DMS53 treated with DMSO at 0.1 percent for 48 hours (cell line): ENCODE data around the gene PEMT.

Experiments used
- DNase-seq: peaks from one replicate; lab custom pipeline; 2025; ENCODE audit not compliant: unreplicated experiment; lab: John Stamatoyannopoulos, UW

Gene PEMT

DNA sequence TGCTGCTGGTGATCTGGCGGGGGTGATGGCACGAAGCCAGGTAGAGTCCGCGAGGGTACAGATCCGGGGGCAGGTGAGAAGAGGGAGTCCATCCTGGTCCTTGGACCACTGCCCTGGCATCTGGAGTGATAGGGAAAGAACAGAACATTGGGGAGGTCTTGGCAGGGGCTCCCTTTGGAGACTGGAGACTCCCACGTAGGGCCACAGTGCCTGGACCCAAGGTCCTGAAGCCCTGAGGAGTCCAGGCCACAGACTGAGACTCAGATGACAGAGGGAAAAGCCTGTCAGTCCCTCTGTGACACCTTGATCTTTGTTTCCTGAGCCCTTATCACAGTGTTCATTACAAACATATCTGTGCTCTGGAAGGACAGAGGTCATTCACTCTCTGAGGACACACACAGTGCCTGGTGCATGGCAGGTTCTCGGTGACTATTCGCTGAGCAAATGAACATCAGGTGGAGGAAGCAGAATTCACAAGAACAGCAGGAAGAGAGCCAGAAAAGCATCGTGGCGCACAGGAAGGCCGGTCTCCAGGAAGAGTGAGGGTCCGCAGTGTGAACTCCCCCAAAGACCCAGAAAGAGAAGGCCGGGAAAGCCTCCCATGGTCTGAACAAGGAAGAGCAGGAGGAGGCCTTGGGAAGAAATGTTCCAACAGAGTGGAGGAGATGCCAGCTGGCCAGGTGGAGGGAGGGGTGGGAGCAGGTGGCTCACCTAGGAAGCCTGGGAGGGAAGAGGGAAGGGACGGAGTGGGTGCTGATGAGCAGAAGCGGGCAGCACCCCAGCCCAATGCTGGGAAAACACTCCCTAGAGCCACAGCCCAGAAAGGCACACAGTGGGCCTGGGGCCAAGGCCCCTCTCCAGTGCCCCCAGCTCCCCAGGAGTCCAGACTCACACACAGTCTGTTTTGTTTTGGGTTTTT lies 20.5 kb downstream of the PEMT start:
- no peak for DNase-seq

DNA sequence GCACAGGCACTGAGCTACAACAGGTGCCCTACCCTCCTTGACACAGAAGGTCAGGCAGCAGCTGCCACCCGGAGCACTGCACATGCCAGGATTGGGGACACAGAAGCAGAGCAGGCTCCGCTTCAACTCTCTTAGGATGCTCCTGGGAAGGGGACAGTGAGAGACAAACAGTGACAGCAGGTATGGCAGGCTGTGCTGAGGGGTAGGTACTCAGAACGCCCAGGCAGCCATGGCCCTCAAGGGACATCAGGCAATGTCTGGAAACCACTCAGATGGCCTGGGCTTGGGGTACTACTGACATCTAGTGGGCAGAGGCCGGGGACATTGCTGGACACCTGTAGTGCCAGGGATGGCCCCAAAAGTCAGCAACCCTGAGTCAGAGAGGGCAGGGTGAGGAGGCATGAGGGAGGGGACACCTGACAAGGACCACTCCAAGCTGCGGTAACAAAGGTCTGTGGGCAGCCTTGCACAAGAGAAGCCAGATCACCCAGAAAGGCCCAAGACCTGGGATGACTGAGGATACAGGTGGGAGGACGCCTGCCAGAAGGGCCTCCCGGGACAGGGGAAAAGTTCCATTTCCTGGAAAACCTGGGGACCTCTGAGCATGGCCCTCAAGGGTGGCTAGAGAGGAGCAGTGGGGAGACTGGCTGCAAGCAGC lies 21.2 kb downstream of the PEMT start:
- DNase-seq = peak; percentile 23

- no peak for DNase-seq
Measured at GRCh38 chr17:17569691-17570090, 21.8 kb downstream of the PEMT start.

- peak; percentile 45 for DNase-seq
Measured at GRCh38 chr17:17568772-17569195, 22.7 kb downstream of the PEMT start.

- no peak for DNase-seq
Measured at GRCh38 chr17:17567631-17568030, 23.9 kb downstream of the PEMT start.

DNA sequence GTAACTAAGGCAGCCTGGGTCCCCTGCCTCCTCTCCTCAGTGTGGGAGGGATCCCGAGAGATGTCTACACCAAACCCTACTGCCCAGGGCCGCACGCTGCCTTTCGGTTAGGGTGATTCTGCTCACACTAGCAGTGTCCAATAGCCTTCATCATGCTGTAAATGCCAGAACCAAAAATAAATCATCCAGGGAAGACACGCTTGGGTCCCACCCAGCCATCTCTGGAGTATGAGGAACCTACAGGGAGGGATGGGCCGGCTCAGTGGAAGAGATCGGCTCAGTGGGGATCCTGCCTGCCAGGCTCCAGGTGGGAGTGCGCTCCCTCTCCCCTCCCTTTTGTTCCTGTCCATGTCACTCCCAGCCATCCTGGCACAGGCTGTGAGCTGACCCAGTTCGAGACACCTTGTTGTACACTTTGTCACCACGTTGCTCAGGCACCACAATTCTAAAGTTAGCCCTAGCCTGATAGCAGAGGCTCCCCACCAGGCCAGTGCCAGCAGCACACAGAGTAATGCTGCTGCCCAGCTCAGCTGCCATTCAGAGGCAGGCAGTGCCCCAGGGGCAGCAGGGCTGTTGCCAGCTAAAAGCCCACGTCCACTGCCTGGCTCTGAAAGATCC lies 24.5 kb downstream of the PEMT start:
- no peak for DNase-seq

DNA sequence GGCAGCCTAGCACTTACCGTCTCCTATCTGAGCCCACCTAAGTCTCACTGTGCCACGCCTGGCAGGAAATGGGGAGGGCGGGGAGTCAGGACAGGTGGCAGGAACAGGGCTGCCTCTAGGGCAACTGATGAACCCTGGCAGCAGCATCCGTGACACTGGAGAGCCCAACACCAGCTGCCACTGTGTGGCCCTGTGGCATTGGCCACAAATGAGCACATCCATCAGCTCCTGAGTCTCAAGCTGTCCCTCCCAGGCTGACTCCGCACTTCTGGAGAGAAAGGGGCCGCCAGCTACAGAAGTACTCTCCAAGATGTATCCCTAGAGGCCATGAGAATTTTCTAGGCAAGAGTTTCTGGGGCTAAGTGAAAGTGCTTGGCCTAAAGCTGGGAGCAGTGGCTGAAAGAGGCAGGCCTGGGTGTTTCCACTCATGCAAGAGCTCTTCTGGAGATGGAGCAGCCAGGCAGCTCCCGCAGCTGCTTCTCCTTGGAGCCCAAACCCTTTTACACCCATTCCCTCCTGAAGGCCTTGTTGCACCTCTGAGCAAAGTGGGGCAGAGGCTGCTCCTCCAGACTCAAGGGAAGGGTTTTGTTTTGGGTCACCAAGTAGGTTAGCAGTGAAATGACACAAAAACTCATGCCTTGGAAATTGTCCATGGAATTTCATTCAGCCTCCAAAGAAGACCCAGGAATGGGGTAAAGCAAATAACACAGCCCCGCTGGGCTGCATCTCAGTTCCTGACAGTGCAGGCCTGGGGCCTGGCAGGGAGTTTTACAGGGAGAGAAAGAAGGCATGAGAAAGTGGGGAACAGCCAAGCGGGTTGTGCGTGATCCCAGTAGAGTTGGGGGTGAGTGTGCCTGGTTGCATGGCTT lies 25.8 kb downstream of the PEMT start:
- DNase-seq = no peak

- DNase-seq = no peak
Measured at GRCh38 chr17:17564896-17565295, 26.6 kb downstream of the PEMT start.

GRCh38 chr17:17564323-17564722 lies 27.2 kb downstream of the PEMT start:
- no peak for DNase-seq

- no peak for DNase-seq
Measured at GRCh38 chr17:17563530-17563929, 28.0 kb downstream of the PEMT start.

GRCh38 chr17:17562146-17562511 lies 29.4 kb downstream of the PEMT start:
- DNase-seq = no peak

- peak; percentile 83 for DNase-seq
Measured at GRCh38 chr17:17561408-17562145, 29.9 kb downstream of the PEMT start.

DNA sequence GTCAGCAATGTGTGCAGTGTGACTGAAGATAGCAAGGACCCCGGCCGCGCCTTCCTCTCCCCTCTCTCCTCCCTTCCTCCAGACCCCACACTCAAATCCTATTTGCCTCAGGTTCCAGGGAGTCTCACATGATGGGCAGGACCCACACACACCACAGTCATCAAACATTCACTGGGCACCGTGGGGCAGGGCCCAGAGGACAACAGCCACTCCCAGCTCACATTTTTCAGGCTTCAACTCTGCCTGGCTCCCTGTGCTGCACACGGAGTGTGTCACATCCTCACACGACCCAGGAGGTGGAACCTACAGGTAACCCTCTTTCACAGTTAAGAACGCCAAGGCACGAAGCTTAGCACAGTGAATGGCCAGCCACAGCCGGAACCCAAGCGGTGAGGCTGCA lies 30.5 kb downstream of the PEMT start:
- DNase-seq = no peak

- DNase-seq = no peak
Measured at GRCh38 chr17:17560167-17560566, 31.3 kb downstream of the PEMT start.

- no peak for DNase-seq
Measured at GRCh38 chr17:17559164-17559563, 32.3 kb downstream of the PEMT start.

DNA sequence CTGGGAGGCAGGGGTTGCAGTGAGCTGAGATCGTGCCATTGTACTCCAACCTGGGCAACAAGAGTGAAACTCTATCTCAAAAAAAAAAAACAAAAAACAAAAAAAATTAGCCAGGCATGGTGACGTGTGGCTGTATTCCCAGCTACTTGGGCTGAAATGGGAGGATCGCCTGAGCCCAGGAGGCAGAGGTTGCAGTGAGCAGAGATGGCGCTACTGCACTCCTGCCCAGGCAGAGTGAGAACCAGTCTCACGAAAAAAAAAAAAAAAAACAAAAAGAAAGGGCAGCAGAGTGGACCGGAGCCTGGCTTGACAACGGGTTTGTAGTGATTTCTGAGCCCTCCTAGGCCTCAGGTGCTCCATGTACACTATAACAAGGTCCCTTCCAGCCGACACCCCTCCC lies 33.1 kb downstream of the PEMT start:
- DNase-seq = no peak

DNA sequence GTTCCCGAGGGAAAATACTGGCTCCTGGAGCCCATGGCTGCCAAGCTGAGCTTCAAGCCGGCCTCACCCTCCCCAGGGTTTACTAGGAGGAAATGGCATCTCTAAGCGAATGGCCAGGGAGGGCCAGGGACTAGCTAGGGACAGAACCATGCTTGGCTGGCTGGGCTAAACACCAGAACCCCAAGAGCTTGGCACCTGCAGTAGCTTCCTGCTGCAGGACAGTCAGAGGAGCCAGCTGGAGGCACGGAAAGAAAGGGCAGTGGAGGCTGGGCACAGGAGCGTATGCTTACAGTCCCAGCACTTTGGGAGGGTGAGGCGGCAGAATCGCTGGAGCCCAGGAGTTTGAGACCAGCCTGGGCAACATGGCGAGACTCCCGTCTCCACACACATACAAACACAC lies 33.7 kb downstream of the PEMT start:
- no peak for DNase-seq

DNA sequence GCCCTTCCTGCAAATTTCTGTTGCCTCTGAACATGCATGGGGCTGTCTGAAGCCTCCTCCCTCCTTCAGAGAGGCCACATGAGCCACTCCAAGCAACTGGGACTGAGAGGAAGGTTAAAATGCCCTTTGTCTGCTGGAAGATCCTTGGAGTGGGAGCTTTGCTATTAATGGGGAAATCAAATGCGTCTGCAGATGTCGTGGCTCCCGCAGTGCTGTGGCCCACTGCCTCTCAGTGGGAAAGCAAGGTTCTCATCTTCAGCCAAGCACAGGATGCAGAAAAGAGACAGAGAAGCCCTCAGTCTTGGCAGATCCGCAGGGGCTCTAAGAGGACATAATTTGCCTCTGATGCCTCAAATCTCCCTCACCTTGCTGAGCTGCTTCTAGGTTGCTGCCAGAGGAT lies 34.8 kb downstream of the PEMT start:
- no peak for DNase-seq

DNA sequence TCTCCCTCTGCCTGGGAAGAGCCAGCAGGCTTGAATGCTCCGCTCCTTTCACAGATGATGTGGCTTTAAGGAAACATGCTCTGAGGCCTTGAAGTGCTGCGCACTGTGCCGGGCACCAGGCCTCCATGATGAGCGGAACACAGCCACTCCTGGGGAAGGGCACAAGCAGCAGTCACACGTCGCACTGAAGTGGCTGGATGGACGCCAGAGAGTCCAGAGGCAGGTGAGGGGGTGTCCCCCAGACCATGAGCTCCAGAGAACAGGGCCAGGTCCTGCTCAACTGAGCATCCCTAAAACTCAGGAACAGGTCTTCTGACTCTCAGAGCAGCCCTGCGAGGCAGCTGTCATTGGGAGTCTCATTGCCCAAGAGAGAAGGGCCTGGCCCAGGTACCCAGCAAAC lies 35.6 kb downstream of the PEMT start:
- no peak for DNase-seq

GRCh38 chr17:17555151-17555550 lies 36.4 kb downstream of the PEMT start:
- DNase-seq = no peak
